AG04450 (cell line): ENCODE data around the gene OAF. TPM values are rescaled to one million over a fixed set of nuclear protein-coding genes. Genes with fewer than 3 reads are reported as not detected.
A peak's percentile ranks its signal among the peaks of the same experiment; 100 is the strongest.

Source experiments
- CTCF ChIA-PET: fragments of 300-600, 350-600 bp; formaldehyde crosslinking; extraction: SDS; loops from one replicate; lab custom pipeline; 2022; ENCODE audit warnings: antibody characterized with exemption, inconsistent platforms; lab: Charles Lee
- POLR2A ChIA-PET: fragments of 350-600 bp; formaldehyde crosslinking; extraction: SDS; loops from one replicate; lab custom pipeline; 2021; ENCODE audit warnings: antibody characterized with exemption, inconsistent platforms; lab: Yijun Ruan, JAX
- DNase-seq: peaks from one replicate; pipeline ENCODE4 v3.0.0-alpha.2; 2011; ENCODE audit warnings: low read depth, low spot score
- H3K27ac ChIP-seq: one replicate; pipeline ENCODE4 v1.5.1; 2012; ENCODE audit warnings: low read depth, low read length, control low read depth
- H3K27me3 ChIP-seq: one replicate; pipeline ENCODE4 v1.6.0; 2012; ENCODE audit warnings: low read length; ENCODE audit not compliant: control insufficient read depth, insufficient read depth
- H3K4me3 ChIP-seq: 2 replicates; pipeline ENCODE4 v1.5.1; 2011; ENCODE audit warnings: mild to moderate bottlenecking, low read depth, low read length, control low read depth
- H3K9me3 ChIP-seq: 2 replicates; pipeline ENCODE4 v1.5.1; 2012; ENCODE audit warnings: low read length; ENCODE audit not compliant: control insufficient read depth, insufficient read depth
- polyA plus RNA-seq: library from polyadenylated mRNA; depleted of rRNA; stranded (reverse); fragments of >200 nt; gene quantifications from 2 replicates; pipeline ENCODE4 v1.2.3, GENCODE V29; 2011
- TF ChIP-seq, protein P1 (sequence below): IDR thresholded peaks from 2 replicates; pipeline ENCODE4 v1.5.1; 2011; ENCODE audit warnings: low read depth, low read length, control low read depth, inconsistent platforms

Gene OAF
- polyA plus RNA-seq, 1 experiment = 26.6 TPM

DNA sequence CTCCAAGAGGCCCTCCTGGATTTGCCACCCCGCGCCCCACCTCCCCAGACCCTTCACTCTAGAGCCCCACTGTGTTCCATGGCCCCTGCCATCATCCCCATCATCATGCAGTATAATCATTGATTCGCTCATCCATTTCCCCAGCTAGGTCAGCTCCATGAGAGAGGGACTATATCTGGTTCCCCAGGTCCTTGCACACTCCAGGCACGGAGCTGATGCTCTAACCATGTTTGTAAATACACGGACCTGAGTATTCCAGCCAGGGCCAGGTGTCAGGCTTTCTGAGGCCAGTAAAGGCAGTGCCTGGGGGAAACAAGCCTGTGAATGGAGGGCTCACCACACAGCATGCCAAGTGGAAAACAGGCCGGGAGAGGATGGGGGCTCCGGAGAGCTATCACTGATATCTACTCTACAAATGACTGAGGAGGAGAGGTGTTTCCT lies 27.1 kb upstream of the OAF start:
- Histone ChIP-seq H3K27me3 (no peaks in the 10 kb centered on the region), H3K27ac (no peak overlapping the region), H3K9me3 (no peaks in the 10 kb centered on the region), H3K4me3 (no peak overlapping the region)
- ChIA-PET POLR2A (no interaction called here), CTCF (no interaction called here)
- TF ChIP-seq, protein P1, sequence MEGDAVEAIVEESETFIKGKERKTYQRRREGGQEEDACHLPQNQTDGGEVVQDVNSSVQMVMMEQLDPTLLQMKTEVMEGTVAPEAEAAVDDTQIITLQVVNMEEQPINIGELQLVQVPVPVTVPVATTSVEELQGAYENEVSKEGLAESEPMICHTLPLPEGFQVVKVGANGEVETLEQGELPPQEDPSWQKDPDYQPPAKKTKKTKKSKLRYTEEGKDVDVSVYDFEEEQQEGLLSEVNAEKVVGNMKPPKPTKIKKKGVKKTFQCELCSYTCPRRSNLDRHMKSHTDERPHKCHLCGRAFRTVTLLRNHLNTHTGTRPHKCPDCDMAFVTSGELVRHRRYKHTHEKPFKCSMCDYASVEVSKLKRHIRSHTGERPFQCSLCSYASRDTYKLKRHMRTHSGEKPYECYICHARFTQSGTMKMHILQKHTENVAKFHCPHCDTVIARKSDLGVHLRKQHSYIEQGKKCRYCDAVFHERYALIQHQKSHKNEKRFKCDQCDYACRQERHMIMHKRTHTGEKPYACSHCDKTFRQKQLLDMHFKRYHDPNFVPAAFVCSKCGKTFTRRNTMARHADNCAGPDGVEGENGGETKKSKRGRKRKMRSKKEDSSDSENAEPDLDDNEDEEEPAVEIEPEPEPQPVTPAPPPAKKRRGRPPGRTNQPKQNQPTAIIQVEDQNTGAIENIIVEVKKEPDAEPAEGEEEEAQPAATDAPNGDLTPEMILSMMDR = no peak
- no peak for DNase-seq

DNA sequence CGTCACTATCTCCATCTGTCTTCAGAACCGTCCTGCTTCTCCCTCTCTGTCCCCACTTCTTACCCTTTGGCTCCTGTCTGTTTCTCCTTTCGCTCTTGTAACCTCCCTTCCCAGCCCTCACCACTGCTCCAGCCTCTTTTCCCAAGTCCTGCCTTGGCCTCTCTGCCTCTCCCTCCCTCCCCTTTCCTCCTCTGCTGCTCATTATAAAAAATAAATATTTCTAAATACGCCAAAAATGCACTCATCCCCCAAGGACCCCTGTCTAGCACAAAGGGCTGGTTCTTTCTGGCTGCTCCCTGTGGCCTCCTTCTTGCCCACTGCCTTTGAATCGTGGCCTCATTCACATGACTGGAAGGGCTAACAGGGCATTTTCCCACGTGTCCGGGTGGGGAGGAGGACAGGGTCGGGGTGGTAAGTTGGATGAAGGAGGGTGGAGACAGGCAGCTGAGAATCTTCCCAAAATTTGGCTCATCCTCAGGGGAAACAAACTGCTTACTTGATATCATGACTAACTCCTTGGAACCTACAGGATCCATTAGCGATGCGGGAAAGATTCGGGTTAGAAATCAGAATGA lies 26.4 kb upstream of the OAF start:
- TF ChIP-seq, protein P1 = no peak
- Histone ChIP-seq H3K27me3 (peaks cover 2% of the 10 kb centered on the region), H3K27ac (no peak overlapping the region), H3K4me3 (no peak overlapping the region), H3K9me3 (no peaks in the 10 kb centered on the region)
- ChIA-PET POLR2A (no interaction called here), CTCF (interaction anchor here (1.0 to 2.5 kb wide), 2 partner anchors 49 to 118 kb away, joined by 3 to 9 read pairs; no protein-coding TSS in a partner anchor)
- DNase-seq = no peak

DNA sequence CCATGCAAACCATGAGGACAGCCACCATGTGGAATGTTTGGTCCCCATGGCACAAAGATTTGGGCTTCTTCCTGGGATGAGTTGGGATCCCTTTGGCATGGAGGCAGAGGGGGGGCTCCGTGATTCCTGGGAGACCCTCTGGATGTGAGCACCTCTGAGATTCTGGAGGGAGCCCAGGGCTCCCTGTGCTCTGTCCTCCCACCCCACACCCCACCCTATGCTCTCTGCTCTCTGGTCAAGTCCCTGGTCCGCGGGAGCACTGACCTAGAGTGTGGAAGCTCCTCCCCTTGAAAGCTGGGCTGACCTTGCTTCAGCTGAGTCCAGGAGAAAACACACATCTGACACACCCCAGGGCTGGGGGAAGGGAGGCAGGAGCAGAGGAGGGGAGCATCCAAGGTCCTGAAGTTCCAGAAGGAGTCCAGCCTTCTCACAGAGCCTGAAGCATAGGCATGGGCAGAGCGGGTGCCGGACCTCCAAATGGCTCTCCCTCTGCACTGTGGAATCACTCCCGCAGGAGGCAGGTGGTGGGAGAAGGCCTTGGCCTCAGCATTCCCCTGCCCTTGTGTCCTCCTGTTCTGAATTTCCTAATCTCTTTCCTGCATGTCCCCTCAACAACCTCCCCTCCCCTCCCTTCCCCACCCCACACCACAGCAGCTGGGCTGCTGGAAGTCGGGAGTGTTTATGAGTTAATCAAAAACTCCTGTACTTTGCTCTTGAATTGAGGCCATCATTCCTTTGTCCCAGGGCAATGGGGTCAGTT lies 25.7 kb upstream of the OAF start:
- POLR2A ChIA-PET = no interaction called here
- H3K27me3 ChIP-seq = peaks cover 5% of the 10 kb centered on the region
- CTCF ChIA-PET = interaction anchor here (0.6 to 2.5 kb wide), 5 partner anchors 13 to 402 kb away, joined by 3 to 9 read pairs (median 3); no protein-coding TSS in a partner anchor
- TF ChIP-seq, protein P1 = no peak
- DNase-seq = no peak
- H3K27ac ChIP-seq = peak overlapping the region; percentile 21
- no peak overlapping the region for H3K4me3 ChIP-seq
- no peaks in the 10 kb centered on the region for H3K9me3 ChIP-seq

DNA sequence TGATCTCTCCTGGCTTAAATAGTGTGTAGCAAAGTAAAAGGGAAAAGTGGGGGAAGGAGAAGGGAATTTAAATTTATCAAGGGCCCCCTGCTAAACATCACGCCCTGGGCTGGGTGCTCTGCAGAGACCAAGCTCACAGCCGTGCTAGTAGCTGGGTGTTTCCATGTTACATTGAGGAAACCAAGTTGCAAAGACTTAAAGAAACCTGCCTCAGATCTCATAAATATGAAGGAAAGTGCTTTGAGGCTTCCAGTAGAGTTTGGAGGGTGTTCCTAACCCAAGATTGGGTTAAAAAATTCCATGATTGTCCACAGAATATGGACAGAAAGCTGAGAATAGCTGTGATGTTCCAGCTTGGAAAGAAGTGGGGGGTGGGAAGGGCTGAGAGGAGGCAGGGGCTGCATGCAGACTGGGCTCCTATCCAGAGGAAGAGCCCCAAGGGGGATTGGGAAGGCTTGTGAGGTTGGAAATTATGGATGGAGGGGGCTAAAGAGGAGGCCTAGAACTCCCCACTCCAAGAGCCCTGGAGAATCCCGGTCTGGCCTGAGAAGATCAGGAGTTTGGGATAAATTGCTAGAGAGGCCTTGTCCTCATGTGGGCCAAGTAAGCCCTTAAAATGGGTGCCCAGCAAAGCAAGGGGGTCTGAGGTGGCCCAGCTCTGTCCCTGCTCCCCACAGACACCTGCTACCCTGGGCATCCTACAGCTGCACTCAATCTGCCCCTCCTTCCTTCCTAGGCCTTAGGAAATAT lies 25.0 kb upstream of the OAF start:
- CTCF ChIA-PET = interaction anchor here (0.6 to 2.5 kb wide), 5 partner anchors 14 to 401 kb away, joined by 3 to 9 read pairs (median 3); no protein-coding TSS in a partner anchor
- TF ChIP-seq, protein P1 = no peak
- no peaks in the 10 kb centered on the region for H3K9me3 ChIP-seq
- H3K27me3 ChIP-seq = peaks cover 5% of the 10 kb centered on the region
- no peak overlapping the region for H3K4me3 ChIP-seq
- POLR2A ChIA-PET = no interaction called here
- no peak for DNase-seq
- H3K27ac ChIP-seq = peak overlapping the region; percentile 31
